Measurements from ENCODE around the gene ZNF169. TPM values are rescaled to one million over a fixed set of nuclear protein-coding genes. Genes with fewer than 3 reads are reported as not detected.

The ZNF169 gene
- total and polyA plus RNA-seq, 2 experiments from 2014 or later = 2.4 to 3.1 TPM

- Histone ChIP-seq H3K4me3 (no peak overlapping the region), H3K4me1 (ENCODE audit: insufficient read depth) (no peaks in the 10 kb centered on the region), H3K9me2 (replicated peaks; ENCODE audit: insufficient read depth) (no peaks in the 10 kb centered on the region), H3K36me3 (replicated peaks; ENCODE audit: insufficient read depth, low read depth) (no peaks in the 10 kb centered on the region), H3K9me3 (ENCODE audit: low read depth) (no peaks in the 10 kb centered on the region), H4K20me1 (ENCODE audit: insufficient read depth, poor library complexity, severe bottlenecking) (no peaks in the 10 kb centered on the region), H3K27me3 (no peaks in the 10 kb centered on the region), H3K4me2 (no peak overlapping the region), H3K79me2 (peaks cover 4% of the 10 kb centered on the region), H3K27ac (no peak overlapping the region), H2AFZ (no peak overlapping the region)
- DNase-seq (ENCODE audit: low spot score) = no peak
- TF ChIP-seq EZH2phosphoT487 (IDR thresholded peaks at IDR 0.05; ENCODE audit: low read depth, severe bottlenecking, unreplicated experiment) = no peak
- no peak for TF ChIP-seq EZH2 (IDR thresholded peaks at IDR 0.05; ENCODE audit: borderline replicate concordance)
- TF ChIP-seq CTCF (IDR thresholded peaks at IDR 0.05; ENCODE audit: poor library complexity) = no peak
These were observed 22.0 kb downstream of the ZNF169 start for GRCh38 chr9:94281101-94281500.

GRCh38 chr9:94286116-94286515, 27.0 kb downstream of the ZNF169 start:
- Histone ChIP-seq H3K4me3 (no peak overlapping the region), H3K9me3 (ENCODE audit: low read depth) (no peaks in the 10 kb centered on the region), H3K4me2 (no peak overlapping the region), H3K4me1 (ENCODE audit: insufficient read depth) (no peaks in the 10 kb centered on the region), H3K9me2 (replicated peaks; ENCODE audit: insufficient read depth) (no peaks in the 10 kb centered on the region), H4K20me1 (ENCODE audit: insufficient read depth, poor library complexity, severe bottlenecking) (no peaks in the 10 kb centered on the region), H3K27me3 (no peaks in the 10 kb centered on the region), H3K79me2 (no peaks in the 10 kb centered on the region), H3K36me3 (replicated peaks; ENCODE audit: insufficient read depth, low read depth) (no peaks in the 10 kb centered on the region), H2AFZ (no peak overlapping the region), H3K27ac (no peak overlapping the region)
- no peak for DNase-seq (ENCODE audit: low spot score)
- no peak for TF ChIP-seq EZH2 (IDR thresholded peaks at IDR 0.05; ENCODE audit: borderline replicate concordance)
- no peak for TF ChIP-seq CTCF (IDR thresholded peaks at IDR 0.05; ENCODE audit: poor library complexity)
- no peak for TF ChIP-seq EZH2phosphoT487 (IDR thresholded peaks at IDR 0.05; ENCODE audit: low read depth, severe bottlenecking, unreplicated experiment)
- 91% methylated on average over 3 of the region's 3 CpGs for WGBS (ENCODE audit: low lambda C conversion rate, missing lambda C conversion rate)

GRCh38 chr9:94287877-94288513, 28.9 kb downstream of the ZNF169 start:
- Histone ChIP-seq H2AFZ (no peak overlapping the region), H3K4me1 (ENCODE audit: insufficient read depth) (no peaks in the 10 kb centered on the region), H3K36me3 (replicated peaks; ENCODE audit: insufficient read depth, low read depth) (no peaks in the 10 kb centered on the region), H3K9me2 (replicated peaks; ENCODE audit: insufficient read depth) (no peaks in the 10 kb centered on the region), H3K4me3 (no peak overlapping the region), H3K27me3 (no peaks in the 10 kb centered on the region), H3K79me2 (no peaks in the 10 kb centered on the region), H3K27ac (no peak overlapping the region), H4K20me1 (ENCODE audit: insufficient read depth, poor library complexity, severe bottlenecking) (no peaks in the 10 kb centered on the region), H3K4me2 (no peak overlapping the region), H3K9me3 (ENCODE audit: low read depth) (no peaks in the 10 kb centered on the region)
- DNase-seq (ENCODE audit: low spot score) = no peak
- no peak for TF ChIP-seq CTCF (IDR thresholded peaks at IDR 0.05; ENCODE audit: poor library complexity)
- no peak for TF ChIP-seq EZH2 (IDR thresholded peaks at IDR 0.05; ENCODE audit: borderline replicate concordance)
- no peak for TF ChIP-seq EZH2phosphoT487 (IDR thresholded peaks at IDR 0.05; ENCODE audit: low read depth, severe bottlenecking, unreplicated experiment)
- 65% methylated on average over 7 of the region's 7 CpGs for WGBS (ENCODE audit: low lambda C conversion rate, missing lambda C conversion rate)

Measured in hepatocyte (in vitro differentiated cells).